Activated gamma-delta T cell (primary cell): ENCODE measurements around the gene NACAD.
A peak's percentile ranks its signal among the peaks of the same experiment; 100 is the strongest.
"Not testable (repeated sequence)": the region's sequence is repeated elsewhere in the genome, so short reads cannot be mapped to it uniquely, and the experiment has no call there.

Source experiments
- DNase-seq: peaks from one replicate; lab custom pipeline; 2025; lab: John Stamatoyannopoulos, UW

Gene NACAD

GRCh38 chr7:45117582-45117981 is 28.8 kb upstream of the NACAD start:
- DNase-seq, result no peak

- DNase-seq, result no peak
Measured at GRCh38 chr7:45116048-45116447, 27.3 kb upstream of the NACAD start.

DNA sequence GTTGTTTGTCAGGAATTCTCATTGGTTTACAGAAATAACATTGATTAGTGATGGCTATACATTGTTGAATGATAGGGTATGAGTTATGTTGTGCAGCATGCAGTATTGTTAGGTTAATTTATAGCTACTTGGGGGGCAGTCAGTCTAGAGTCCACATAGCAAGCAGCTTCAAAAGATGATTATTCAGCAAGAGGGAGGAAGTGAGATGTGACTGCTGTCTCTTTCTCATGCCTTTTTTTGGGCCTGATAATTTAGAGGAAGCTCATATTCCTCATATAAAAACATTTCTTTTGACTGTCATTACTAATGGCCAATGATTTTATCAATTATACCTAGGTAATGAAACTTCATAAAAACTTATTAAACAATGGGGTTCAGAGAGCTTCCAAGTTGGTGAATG is 26.2 kb upstream of the NACAD start:
- no peak for DNase-seq

GRCh38 chr7:45114257-45114656 is 25.5 kb upstream of the NACAD start:
- not testable (repeated sequence) for DNase-seq

GRCh38 chr7:45112648-45113047 is 23.9 kb upstream of the NACAD start:
- no peak for DNase-seq

GRCh38 chr7:45111298-45112223 is 22.8 kb upstream of the NACAD start, which contains the start of gene TBRG4:
TBRG4 (minus strand) TSS chr7:45111697; CDS start chr7:45109237, 2,460 bp downstream.
- peak; percentile 90 for DNase-seq

DNA sequence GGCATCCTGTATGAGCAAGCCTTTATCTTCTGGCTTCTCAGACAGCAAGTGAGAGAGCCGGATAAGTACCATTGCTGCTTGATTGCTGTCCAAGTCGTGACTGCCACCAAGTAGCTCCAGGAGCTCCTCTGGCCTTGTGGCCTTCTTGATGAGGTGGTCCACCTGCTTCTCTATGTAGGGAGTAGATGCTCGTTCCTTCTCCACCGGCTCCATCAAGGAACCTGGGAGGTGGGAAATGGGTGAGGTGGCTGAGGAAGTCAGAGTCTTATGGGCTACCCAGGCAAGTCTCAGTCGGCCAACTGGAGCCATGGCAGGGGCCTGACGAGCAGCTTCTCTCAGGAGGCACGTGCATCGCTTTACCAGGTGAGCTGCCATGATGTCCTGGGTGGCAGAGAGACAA is 20.1 kb upstream of the NACAD start:
- DNase-seq, result no peak

DNA sequence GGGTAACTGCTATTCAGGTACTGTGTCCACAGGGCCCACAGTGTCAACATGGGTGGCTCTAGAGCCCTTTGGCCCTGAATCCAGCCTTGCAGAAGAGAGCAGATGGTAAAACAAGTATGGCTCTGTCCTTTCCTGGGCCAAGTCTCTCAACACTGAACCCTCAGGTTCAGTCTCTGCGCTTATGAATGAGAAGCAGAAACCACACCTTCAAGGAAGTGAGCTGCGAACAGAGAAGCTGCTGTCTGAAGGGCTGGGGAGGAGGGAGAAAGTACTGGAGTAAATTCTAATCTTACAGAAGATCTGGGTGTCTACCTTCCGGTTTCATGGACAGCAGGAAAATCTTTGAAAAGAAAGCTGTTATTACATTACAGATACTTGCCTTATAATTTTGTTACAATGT is 18.6 kb upstream of the NACAD start:
- no peak for DNase-seq

- DNase-seq, result no peak
Measured at GRCh38 chr7:45106820-45107219, 18.1 kb upstream of the NACAD start.

DNA sequence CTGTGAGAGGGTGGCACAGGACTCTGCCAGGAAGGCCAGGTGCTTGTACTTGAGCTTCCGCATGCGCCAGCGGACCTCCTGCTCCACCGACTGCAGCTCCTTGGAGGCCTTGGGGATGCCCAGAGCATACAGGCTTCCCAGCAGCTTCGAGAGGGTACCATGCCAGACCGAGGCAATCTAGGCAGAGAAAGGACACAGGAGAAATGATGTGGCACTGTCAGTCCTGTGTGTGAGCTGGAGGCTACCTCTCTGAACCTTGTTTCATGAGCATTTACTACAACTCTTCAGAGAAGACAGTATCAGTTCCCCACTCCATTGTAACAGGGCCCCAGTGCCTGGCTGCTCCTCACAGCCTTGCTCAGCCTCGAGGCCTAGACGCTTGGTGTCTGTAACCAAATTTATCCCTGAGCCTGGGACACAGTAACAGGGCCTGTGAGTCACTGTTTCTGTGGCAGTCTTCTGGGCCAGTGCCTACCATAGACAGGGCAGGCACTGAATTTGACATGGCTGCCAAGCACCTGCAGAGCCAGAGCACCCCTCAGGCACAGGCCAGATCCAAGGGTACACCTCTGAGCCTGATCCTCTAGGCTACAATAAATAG is 16.9 kb upstream of the NACAD start:
- DNase-seq, result no peak

DNA sequence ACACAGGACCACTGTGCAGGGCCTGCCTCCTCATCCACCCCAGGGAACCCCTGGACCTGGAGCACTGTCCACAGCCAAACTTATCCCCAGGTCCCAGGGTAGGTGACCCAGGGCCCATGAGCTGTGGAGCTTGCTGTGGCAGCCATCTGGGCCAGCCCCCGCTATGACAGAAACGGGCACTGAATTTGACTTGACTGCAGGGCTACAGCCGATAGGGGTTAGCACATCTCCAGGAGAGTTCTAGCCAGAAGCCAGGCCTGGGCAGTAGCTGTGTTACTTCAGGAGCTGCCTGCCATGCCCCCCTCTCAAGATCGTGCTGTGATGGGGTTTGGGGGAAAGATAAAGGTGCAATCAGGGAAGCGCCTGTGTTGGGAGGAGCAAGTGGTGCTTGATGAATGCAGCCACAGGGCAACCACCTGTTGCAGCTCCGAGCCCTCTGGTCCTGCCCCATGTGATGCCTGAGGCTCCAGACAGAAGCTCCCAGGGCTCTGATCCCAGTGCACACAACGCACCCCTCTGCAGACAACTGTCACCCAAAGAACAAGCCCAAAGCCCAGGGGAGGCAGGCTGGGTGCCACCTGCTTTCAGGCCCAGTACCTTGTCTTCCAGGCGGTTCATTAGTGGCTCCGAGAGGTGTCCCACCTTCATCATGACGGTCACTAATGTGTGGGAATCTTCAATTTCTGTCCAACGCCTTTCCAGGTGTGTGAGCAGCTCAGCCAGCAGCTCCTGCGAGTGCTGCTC is 16.2 kb upstream of the NACAD start:
- DNase-seq, result no peak

GRCh38 chr7:45103958-45104843 is 15.4 kb upstream of the NACAD start:
- no peak for DNase-seq

DNA sequence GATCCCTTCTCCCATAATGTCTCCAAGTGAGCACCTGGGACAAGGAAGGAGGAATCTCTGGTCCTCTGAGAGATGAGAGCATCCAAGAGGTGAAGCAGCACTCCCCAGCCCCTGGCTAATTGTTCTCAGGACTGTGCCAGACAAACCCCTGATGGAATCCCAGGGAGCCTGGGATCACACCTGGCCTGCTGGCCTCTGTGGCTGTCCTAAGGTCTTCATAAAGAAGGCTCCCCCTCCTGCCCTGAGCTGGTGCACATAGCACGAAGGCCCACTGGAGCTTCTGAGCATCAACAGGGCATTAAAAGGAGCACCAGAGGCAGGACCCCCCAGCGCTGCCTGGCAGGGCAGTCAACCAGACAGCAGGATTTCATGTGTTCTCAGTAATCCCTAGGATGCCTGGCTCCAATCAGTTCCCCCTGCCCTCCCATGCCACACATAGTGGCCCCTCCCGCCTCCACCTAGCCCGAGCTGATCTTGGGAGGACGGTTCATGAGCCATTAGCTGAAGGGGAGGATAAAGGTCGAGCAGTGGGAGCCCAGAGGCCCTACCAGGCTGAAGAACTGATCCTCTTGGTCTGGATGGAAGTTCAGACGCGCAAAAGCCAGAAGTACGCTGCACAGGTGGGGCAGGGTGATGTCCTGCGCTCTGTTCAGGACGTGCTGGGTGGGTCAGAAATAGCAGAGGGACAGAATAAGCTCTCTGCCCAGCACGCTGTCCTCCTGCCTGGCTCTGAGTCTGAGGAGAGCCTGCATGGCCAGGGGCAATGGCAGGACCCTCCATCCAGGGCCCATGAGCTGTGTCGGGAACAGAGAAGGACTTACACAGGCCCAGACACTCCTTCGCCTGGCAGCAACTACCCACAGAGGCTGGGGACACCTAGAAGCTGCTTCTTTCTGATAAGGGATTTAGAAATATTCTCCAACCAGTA is 14.3 kb upstream of the NACAD start:
- DNase-seq, result no peak

- DNase-seq, result no peak
Measured at GRCh38 chr7:45101748-45102147, 13.0 kb upstream of the NACAD start.

DNA sequence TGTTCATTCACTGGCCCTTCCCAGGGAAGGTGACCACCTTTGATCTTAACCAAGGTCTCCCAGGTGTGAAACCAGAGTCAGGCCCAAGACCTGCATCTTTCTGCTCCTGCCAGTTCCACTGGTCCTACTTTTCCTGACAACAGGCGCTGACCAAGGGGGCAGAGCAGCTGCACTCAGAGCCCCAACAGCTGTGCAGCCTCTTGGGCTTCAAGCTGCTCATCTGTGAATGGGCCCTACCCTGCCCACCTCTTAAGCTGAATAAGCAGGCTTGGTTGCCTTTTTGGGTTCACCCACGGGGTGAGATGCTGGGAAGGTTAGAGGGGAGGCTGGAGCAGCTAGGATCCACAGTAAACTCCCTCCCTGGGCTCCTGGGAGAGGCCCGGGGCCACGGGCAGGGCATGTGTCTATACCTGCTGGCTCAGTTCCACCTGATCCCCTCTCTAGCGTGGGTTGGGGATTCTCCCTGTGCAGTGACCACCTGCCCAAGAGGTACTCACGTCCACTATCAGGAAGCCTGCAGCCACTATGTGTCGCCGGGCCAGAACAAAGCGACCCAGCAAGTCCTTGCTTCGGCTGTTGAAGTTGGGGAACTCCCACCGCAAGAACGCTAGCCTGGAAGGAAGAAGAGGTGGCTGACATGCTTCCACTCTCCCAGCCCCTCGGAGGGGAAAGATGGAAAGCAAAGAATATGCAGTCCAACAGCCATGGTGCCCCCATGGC is 12.2 kb upstream of the NACAD start:
- DNase-seq, result no peak

DNA sequence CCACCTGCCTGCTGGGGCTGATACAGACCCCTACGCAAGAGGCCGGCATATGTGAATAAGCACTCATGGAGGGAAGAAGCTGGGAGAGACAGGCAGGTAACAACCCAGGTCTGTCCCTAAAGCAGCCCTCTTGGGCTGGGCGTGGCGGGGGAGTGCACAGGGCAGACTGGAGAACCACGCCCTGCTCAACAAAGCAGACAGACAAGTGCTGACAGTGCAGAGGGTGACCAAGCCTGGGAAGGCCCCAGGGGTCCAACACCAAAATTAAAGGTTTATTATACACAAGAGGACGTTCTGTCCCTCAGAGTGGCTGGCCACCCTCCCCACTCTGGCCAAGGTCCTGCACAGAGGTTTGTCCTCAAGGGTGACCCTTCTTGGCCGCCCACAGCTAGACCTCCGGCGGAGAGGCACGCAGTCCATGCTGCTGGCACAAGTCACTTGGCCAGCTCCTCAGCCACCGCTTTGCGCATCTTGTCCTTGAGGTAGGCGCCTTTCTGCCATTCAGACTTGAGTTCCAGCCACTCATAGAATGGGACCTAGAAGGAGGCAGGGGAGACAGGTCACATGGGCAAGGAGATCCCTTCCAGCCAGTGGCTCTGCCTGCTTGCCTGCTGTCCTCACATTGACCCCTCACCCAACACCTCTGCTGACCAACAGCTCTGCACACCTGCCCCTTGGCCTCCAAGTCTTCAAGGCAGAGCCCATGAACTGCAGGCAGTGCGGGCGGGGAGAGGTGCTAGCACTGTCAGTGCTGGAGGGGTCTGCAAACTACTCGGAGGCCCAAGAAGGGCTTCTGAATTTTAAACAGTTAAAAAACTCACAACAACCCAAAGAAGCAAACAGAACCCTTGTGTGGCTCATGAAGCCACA is 11.4 kb upstream of the NACAD start:
- no peak for DNase-seq

- no peak for DNase-seq
Measured at GRCh38 chr7:45098983-45099839, 10.4 kb upstream of the NACAD start.

- no peak for DNase-seq
Measured at GRCh38 chr7:45092931-45093235, 4.1 kb upstream of the NACAD start.
